Amniotic stem cell (primary cell): ENCODE measurements around the gene SLC35F1.

Experiments
- DNase-seq: peaks from one replicate; lab custom pipeline; 2025; lab: John Stamatoyannopoulos, UW

Gene SLC35F1

DNA sequence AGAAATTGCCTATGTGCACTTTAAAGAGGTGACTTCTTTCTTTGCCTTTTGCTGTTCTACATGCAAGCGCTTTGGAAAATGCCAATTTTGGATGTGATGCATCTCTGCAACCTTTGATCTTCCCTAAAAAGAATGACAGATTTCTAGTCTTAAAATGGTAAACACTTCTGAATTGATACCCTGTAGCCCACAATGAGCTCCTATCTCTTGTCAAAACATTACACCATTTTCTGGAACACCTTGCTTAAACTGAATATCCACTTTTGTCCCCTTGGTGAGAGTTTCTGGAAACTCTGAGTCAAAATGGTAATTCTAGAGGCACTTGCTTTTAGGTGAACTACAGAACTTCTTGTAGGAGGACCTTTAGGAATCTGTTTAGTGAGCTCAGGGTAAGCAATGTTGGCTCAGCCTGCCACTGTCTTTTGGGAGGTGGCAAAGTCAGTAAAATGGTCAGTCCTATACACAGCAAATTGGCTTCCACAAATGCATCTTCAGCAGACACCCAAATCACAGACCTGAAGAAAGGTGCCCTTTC is 216.5 kb downstream of the SLC35F1 start:
- no peak for DNase-seq

DNA sequence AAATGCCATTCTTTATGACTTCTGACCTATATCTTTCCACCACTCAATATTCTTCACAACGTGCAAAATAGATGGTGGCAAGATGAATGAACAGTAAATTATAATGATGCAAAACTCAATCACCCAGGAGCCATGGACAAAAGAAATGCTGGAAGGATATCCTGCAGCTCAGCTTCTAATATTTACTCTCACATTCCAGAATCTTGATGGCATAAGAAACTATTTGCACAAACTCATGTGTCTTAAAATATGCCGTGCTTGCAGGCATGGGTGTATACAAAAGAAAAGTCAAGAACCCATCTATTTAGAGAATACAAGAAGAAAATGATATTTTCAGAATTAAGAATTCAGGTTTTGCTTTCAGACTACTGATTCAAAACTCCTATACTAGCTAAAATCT is 217.8 kb downstream of the SLC35F1 start:
- no peak for DNase-seq

DNA sequence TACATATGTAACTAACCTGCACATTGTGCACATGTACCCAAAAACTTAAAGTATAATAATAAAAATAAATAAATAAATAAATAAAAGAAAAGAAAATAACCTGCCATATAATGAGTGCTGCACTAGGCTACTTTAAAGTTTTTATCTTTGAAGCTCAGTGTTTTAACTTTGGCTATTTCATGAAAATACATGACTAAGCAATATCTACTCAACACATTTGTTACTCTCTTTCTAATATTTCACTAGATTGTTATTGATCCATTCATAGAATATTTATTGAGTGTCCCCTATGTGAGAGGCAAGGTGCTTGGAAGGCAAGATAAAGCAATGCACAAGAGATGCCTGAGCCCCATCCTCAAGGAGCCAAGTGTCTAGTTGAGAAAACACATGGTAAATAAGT is 221.7 kb downstream of the SLC35F1 start:
- DNase-seq, result no peak

DNA sequence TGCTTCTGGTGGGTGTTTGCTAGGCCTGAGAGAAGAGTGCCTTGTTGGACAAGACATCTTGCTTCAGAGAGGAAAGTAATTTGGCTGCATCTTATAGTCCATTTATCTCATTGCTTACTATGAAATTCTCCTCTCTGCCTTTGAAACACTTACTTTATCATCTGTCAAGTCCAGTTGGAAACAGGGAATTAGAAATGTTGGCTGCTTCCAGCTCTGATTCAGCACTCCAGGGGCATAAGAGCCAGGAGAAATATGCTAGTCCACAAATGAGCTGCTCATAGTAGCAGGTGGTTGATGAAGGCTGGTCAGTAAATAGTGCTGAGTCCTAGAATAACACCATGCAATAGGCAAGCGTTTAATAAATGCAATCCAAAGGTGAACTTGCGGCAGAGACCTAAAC is 227.1 kb downstream of the SLC35F1 start:
- DNase-seq, result no peak

DNA sequence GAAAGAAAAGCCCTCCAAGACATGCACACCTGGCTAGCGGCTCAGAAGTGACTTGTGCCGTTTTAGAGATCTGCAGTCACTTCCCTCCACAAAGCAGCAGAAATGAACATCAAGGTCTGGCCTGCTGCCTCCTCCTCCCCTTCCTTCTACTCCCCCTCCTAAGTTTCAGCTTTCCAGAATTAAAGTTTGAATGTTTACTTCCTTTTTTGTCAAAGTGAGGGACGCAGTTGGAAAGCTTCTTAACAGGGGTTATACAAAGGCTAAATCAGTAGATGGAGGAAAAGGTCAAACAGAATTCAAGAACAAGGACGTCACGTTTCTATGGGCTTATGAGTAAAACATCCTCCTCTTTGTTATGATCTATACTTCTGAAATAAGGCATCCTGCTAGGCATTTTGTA is 227.7 kb downstream of the SLC35F1 start:
- DNase-seq, result no peak

DNA sequence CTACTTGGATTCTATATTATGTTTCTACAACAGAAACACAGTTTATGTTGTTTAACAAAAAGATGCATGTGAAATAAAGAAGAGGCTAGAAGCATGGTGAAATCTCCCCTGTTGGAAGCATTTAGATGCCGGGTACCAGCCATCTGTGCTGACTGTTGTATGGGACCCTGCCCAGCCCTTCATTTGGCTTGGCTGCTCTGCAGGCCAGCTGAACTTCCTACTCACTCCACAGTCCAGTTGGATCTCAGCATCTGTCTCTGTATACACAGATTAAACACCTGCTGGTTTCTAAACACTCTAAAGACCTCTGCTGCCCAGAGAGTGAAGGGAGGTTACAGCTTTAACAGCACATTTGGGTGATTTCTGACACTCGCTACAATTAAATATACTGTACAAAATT is 228.3 kb downstream of the SLC35F1 start:
- DNase-seq, result no peak

DNA sequence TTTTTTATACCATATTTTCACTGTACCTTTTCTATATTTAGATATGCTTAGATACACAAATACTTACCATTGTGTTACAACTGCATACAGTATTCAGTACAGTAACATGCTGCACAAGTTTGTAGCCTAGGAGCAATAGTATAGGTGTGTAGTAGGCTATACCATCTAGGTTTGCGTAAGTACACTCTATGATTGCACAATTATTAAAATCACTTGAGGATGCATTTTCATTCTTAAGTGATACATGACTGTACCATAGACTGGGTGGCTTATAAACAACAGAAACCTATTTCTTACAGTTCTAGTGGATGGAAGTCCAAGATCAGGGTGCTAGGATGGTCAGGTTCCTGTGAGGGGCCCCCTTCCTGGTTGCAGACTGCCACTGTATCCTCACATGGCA is 234.1 kb downstream of the SLC35F1 start:
- DNase-seq, result no peak

DNA sequence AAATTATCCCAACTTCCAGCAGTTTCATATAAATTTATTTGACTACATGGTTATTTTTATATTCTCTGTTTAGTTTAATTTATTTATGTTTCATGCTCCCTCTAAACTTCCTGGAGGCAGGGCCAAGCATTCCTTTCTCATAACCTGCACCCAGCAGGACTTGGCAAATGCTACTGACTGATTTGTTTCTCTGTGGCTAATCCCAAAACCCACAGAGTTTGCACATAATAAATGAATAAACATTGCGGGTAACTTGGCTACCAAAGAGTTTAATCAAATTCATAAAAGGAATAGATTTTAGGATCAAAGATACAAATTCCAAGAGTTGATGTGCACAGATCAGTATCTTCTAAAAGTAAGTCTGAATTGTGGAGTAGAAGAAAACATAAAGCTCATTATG is 239.5 kb downstream of the SLC35F1 start:
- no peak for DNase-seq

DNA sequence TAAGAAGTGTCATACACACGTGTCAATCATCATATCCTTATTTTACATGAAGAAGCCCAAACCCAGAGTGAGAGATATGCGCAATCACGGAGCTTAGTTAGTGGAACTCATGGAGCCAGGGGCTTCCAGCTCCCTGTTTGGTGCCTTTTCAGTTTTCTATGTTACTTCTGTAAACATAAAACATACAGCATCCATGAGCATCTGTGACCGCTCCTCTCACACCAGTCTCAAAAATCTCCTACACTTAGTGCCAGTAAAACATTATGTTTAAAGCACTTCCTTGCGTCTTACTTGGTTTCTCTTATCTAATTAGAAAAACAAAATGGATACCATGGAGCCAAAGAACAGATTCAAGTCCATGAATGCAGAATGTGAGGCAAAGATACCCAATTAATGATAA is 240.4 kb downstream of the SLC35F1 start:
- no peak for DNase-seq

DNA sequence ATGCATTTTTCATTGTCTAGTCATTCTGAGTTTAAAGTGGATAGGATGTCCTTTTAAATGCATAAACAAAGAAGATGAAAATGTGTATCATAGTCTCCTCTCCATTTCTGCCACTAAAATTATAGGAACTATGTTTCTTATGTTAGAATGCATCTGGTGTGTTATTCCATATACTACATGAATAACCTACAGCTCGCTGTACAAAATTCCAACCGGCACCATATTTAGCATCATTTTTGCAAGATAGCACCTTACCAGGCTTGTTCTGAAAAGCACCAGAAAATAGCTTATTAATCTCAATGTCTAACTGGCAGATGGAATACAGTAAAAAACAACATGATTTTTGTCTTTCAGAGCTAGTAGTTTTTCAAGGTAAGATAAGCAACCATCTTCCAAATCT is 241.5 kb downstream of the SLC35F1 start:
- no peak for DNase-seq

DNA sequence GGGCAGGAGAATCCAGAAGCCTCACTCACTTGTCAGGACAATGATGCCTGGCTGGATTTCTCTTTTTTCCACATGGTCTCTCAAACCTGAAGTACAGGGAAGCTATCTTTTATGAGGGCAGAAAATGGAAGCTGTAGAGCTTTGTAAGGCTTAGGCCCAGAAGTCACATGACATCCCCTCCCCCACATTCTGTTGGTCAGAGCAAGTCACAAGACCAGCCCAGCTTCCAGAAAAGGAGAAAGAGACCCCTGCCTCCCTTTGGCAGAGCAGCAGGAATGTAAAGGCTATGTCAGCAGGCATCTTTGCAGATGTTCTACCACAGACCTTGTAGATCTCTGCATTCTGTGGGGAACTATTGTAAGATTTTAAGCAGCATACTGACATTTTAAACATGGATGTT is 245.5 kb downstream of the SLC35F1 start:
- DNase-seq, result no peak

DNA sequence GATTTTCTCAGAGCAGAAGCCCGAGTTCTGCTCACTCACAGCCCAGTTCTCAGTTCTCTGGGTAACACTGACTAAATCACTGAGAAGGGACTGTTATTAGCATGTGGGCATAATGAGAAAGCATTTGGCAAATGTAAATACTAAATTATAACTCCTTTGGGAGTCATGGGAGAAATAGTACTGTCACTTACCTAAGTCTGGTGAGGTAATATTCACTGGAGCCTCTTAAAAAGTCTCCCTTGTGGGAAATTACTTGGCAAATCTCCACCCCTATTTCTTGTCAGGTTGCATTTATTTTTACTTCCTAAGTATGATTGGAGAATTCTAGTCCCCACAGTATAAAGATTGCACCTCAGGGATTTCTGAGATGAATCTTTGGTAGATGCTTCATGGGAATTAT is 254.3 kb downstream of the SLC35F1 start:
- no peak for DNase-seq

DNA sequence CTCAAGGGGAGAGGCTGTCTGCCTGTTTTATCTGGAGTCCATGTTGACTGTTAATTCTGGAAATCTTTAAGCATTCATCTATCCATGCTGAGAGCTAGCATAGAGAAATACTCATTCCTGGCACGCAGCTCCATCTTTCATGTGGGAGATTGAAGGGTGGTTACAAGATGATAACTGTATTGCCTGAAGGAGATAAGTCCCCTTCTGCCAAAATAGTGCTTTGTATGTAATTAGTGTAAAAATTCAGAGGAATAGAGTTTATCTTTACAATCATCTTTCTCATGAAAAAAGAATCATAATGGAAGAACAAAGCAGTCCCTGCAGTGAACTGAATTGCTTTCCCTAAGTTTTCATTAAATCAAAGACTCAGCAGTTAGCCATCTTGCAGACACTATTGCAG is 256.5 kb downstream of the SLC35F1 start:
- DNase-seq, result no peak

DNA sequence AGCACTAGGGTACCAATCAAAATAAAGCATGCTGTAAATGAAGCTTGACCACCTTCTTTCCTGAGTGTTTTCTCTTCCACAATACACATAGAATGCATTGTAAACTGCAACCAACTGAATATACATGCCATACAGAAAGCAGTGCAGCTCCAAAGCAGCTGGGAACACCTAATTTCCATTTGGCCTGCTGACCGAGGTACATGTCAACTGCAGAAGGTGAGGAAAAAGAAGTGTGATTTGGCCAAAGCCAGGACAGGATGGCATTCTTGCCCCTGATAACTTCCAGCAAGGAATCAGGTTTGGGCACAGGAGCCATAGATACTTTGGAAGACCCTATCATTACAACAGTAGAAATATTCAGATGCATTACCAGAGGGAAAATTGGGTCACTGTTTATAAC is 258.4 kb downstream of the SLC35F1 start:
- no peak for DNase-seq

DNA sequence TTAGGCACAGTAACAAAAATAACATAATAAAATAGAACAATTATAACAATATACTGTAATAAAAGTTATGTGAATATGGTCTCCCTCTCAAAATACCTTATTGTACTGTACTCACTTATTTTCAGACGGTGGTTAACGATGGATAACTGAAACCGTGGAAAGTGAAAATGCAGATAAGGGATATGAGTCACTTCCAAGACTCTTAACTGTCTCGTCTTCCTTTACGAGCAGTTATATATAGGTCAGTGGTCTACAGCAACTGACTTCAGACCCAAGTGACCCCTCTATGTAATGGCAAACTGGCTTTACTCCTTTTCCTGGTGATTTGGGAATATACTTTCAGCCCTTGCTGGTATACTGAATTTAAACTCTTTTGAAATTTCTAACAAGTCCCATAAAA is 261.4 kb downstream of the SLC35F1 start:
- no peak for DNase-seq

DNA sequence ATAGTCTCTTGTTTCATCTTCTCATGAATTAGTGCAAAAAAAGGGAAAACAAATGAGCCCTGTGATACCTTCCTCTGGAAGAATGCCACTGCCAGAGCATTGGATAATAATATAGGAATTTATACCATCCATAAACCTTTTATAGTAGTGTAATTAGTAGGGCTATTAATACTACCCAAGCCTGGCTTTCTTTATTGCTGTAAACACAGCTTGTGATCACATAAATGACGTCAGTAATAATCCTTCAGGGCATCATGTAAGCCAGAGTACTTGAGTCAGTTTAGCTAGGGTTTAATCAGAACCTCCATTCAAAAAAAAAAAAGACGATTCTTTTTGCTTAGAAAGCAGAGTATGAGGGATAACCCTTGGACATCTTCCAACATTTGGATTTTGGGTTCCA is 264.8 kb downstream of the SLC35F1 start:
- no peak for DNase-seq

DNA sequence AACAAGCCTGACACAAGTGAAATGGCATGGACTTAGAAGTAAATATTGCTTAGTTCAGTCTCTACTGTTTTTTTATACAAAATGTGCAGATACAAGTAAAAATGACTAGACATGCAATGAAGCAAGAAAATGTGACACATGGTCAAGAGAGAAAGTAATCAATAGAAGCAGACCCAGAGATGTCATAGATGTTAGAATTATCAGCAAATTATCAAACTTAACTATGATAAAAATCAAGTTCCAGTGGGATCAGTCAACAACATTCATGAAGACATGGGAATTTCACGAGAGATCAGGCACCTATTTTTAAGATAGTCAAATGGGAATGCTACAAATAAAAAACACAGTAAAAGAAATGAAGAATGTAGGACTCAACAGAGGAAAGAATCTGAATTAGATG is 267.0 kb downstream of the SLC35F1 start:
- no peak for DNase-seq

DNA sequence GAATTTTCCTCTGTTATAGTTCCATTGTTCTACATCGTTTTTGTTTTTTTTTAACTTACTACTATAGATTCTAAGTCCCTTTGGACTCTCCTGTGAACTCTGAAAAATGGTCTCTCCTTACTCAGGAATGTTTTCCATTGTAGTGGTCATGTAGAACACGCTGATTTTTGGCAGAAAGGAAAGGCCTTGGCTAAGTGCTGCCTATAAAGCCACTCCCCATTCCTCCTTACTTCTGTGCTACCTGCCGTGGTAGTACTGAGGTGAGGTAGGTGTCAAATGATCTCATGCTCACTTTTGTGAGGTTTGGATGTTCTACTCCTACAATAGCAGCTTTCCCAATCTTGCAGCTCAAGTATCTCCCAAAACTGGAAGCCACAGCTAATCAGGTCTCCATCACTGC is 270.7 kb downstream of the SLC35F1 start:
- DNase-seq, result no peak

DNA sequence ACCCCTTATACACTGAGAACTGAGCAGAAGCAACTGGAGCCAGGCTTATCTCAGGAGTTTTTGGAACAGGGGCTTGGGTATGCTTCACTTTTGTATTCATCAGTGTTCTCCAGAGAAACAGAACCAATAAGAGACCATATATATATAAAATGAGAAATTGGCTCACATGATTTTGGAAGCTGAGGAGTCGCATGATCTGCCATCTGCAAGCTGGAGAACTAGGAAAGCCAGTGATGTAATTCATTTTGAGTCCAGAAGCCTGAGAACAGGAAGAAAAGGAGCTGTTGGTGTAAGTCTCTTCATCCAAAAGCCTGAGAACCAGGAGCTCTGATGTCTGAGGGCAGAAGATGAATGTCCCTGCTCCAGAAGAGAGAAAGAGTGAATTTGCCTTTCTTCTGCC is 272.0 kb downstream of the SLC35F1 start:
- DNase-seq, result no peak

DNA sequence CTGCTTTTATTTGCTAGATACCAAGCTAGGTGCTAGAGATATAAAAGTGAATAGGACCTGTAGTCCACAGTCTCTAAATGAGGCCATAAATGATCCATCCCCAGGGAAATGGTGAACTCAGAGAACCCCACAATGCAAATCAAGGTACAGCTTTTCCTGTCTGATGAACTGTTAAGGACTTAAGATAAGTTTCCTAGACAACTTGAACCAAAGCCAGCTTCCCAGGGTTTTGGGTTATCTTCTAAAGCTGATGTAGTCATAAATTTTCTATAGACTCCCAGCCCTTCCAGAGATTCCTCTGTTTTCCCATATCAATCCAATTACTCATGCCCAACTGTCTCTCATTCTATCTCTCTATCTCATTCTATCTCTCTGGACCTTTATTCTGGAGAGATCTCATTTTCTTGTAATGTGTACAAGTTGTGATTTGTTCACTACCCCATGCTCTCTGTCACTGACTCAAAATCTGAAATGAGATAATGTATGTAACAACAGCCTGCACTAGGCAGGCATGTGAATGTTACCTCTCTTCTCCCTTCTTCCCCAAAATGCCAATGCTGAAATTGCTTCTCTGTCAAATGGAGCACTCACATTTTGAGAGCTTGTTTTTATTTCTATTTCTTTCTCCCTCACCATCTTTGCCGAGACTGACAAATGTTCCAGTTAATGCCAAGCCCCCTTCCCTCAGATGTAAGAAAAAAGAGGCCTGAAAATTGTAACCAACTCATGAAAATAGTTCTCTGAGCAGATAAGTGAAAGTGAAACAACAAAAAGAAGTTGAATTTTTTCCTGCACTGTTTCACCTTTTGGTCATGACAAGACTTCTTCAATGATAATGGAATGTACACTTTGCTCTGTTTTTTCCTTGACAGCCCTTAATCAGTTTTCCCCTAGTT is 279.9 kb downstream of the SLC35F1 start:
- DNase-seq, result no peak

DNA sequence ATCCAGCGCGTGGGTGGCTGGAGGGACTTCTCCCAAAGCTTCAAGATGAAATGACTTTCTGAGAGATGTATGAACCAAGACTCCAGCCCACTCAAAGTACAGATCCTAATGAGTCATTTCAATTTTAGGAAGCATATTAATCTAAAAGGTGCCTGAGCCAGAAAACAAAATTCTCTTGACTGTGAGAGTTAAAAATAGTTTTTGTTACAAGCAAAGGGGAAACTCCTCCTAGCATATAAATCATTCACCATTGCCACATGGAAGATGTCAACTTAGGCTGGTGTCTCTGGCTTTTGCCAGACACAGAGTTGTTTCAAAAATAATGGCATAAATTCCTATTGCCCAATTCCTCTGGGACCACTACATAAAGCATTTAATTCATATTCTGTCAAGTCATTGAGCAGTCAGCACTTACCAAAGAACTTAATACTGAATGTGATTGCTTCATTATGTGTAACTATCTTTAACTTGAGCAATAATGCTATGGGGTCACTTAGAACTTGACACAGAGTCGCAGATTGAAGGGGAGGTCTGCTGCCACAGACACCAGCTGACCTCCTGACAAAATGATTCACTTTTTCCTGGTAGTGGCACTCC is 280.6 kb downstream of the SLC35F1 start:
- DNase-seq, result no peak

DNA sequence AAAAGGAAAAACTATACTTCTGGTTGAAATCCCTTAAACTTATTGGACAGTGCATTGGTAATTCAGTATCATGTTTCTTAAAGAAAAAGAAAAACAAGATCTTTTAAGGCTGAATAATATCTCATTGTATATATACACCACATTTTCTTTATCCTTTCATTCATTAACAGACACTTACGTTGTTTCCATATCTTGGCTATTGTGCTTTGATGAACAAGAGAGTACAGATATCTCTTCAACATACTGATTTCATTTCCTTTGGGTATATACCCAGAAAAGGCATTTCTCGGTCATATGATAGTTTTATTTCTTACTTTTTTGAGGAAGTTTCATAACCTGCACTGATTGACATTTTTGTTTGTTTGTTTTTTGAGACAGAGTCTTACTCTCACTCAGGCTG is 281.5 kb downstream of the SLC35F1 start:
- DNase-seq, result no peak

DNA sequence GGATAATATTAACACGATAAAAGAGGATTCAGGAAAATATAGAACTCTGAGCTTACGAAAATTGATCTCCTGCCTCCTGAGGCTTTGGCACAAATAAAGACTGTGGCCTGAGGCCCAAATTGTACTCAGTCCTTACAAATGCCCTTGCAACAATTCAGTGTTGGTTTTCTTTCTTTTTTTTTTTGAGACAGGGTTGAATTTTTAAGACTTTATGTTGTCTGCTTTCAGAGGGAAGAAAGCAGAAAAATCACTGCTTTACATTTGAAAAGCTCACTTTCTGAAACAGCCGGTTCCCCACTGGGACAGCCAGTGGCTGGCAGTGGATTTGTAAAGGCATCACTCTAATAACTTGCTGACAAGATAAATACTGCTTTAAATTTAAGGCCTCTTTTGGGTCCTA is 290.5 kb downstream of the SLC35F1 start:
- no peak for DNase-seq

DNA sequence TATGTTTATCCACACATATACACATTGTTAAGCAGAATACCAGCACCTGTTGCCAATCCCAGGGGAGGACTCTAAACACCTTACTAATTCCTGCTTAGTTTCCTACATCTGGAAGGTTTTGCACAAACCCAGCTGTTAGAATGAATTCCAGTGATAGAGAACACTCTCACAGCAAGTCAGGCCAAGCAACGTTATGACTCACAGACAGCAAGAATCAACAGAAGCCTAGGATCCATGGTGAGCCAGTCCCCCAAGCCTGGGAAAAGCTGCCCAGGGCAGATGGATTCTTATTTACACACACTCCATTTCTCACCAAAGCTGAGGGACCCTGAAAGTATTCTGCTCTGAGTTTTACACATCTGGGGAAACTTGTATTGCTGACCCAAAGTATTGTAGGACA is 291.7 kb downstream of the SLC35F1 start:
- no peak for DNase-seq
